ENCODE measurements around the gene LMLN.

- TF ChIP-seq POLR2A (IDR thresholded peaks at IDR 0.05): no peak
- peak; percentile 52 to 86 (median 65) for TF ChIP-seq CTCF (IDR thresholded peaks at IDR 0.05)
- no peak for TF ChIP-seq EP300 (IDR thresholded peaks at IDR 0.05)
- TF ChIP-seq POLR2AphosphoS5 (IDR thresholded peaks at IDR 0.05): no peak
Measured at GRCh38 chr3:198080521-198081384, 120.7 kb downstream of the LMLN start.

All from gastroesophageal sphincter (tissue), 3 donors.